ENCODE data around the gene ACE2. TPM values are rescaled to one million over a fixed set of nuclear protein-coding genes. Genes with fewer than 3 reads are reported as not detected.

ACE2 gene
- total RNA-seq, 1 donor from 2014 or later, result 0.06 TPM

- DNase-seq (ENCODE audit: low read depth), result no peak
- TF ChIP-seq, protein P1, sequence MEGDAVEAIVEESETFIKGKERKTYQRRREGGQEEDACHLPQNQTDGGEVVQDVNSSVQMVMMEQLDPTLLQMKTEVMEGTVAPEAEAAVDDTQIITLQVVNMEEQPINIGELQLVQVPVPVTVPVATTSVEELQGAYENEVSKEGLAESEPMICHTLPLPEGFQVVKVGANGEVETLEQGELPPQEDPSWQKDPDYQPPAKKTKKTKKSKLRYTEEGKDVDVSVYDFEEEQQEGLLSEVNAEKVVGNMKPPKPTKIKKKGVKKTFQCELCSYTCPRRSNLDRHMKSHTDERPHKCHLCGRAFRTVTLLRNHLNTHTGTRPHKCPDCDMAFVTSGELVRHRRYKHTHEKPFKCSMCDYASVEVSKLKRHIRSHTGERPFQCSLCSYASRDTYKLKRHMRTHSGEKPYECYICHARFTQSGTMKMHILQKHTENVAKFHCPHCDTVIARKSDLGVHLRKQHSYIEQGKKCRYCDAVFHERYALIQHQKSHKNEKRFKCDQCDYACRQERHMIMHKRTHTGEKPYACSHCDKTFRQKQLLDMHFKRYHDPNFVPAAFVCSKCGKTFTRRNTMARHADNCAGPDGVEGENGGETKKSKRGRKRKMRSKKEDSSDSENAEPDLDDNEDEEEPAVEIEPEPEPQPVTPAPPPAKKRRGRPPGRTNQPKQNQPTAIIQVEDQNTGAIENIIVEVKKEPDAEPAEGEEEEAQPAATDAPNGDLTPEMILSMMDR (conservative IDR thresholded peaks at IDR 0.05; ENCODE audit: low read depth, low read length), result no peak
Observed at GRCh38 chrX:15522464-15522863, 78.3 kb downstream of the ACE2 start.

DNA sequence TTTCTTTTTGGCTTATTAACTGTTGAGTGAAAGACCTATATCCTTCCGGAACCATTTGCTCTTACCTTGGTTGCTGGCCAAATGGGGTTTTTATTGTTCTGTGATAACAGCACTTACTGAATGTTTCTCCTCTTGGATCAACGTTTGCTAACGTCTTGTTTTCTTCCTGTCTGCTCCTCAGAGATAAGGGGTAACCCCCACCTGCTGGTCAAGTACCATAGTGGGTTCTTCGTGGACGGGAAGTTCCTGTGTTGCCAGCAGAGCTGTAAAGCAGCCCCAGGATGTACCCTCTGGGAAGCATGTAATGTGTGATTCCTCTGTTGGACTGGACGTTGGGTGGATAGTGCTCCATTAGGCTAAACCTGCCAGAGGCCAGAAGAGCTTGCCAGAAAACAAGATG, 84.8 kb downstream of the ACE2 start:
- no peak for DNase-seq (ENCODE audit: low read depth)
- H3K4me3 ChIP-seq (ENCODE audit: low read depth, low read length), result no peak overlapping the region
- TF ChIP-seq, protein P1 (conservative IDR thresholded peaks at IDR 0.05; ENCODE audit: low read depth, low read length), result no peak

More at GRCh38 chrX:15522464-15522863, 78.3 kb downstream of the ACE2 start:
- H3K4me3 ChIP-seq (ENCODE audit: low read depth, low read length), result no peak overlapping the region

DNA sequence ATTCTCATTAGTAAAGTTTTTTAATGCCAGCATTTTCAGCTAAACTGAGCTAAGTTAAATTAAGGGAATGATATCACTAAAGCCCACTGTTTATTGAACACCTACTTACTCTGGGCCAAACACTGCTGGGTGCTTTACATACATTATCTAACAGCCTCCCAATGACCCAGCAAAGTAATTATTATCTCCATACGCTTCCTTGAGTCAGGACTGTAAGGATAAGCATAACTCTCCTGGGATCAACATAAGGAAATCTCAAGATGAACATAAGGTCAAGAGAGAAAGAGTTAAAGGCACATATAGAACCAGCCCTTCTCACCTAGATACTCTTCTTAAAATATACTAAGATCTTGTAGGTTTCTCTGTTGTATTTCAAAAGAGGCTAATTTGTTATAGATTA, 86.5 kb downstream of the ACE2 start:
- H3K4me3 ChIP-seq (ENCODE audit: low read depth, low read length), result no peak overlapping the region
- TF ChIP-seq, protein P1 (conservative IDR thresholded peaks at IDR 0.05; ENCODE audit: low read depth, low read length), result no peak
- DNase-seq (ENCODE audit: low read depth), result no peak

- no peak for DNase-seq (ENCODE audit: low read depth)
- no peak overlapping the region for H3K4me3 ChIP-seq (ENCODE audit: low read depth, low read length)
- TF ChIP-seq, protein P1 (conservative IDR thresholded peaks at IDR 0.05; ENCODE audit: low read depth, low read length), result no peak
Observed at GRCh38 chrX:15512401-15512965, 88.3 kb downstream of the ACE2 start.

GRCh38 chrX:15511563-15511962, 89.2 kb downstream of the ACE2 start:
- TF ChIP-seq, protein P1 (conservative IDR thresholded peaks at IDR 0.05; ENCODE audit: low read depth, low read length), result no peak
- H3K4me3 ChIP-seq (ENCODE audit: low read depth, low read length), result no peak overlapping the region
- no peak for DNase-seq (ENCODE audit: low read depth)

Other genes starting within 250 kb of the ACE2 start
- gene VEGFD, start 216.5 kb downstream of the ACE2 start, total RNA-seq, result not detected in 2 replicates
- 12.7 and 16.1 TPM in 2 replicates for gene PIR, start 107.6 kb downstream of the ACE2 start, total RNA-seq
- gene BMX, start 100.2 kb downstream of the ACE2 start, total RNA-seq, result not detected in 2 replicates
- gene CLTRN, start 63.8 kb upstream of the ACE2 start, total RNA-seq, result 1.7 and 3.3 TPM in 2 replicates
- 0.94 and 2.4 TPM in 2 replicates for gene CA5B, start 137.3 kb upstream of the ACE2 start, total RNA-seq
- 3.1 and 4.6 TPM in 2 replicates for gene ZRSR2, start 189.5 kb upstream of the ACE2 start, total RNA-seq

Measured in epithelial cell of proximal tubule (primary cell).